ENCODE results near the gene MRPS30. TPM values are rescaled to one million over a fixed set of nuclear protein-coding genes. Genes with fewer than 3 reads are reported as not detected.
A peak's percentile ranks its signal among the peaks of the same experiment; 100 is the strongest.

Gene MRPS30
- polyA plus RNA-seq, 1 donor (not counting 4 experiments of a cell fraction or from before 2014, with no cell fraction given): 62.1 TPM

GRCh38 chr5:44806608-44807007 lies 2.1 kb upstream of the MRPS30 start:
- H3K27ac ChIP-seq (ENCODE audit: control insufficient read depth, insufficient read depth, low read length): no peak overlapping the region
- H3K27me3 ChIP-seq (ENCODE audit: control insufficient read depth, extremely low read depth, insufficient read depth, low read length): no peaks in the 10 kb centered on the region
- TF ChIP-seq, protein P1, sequence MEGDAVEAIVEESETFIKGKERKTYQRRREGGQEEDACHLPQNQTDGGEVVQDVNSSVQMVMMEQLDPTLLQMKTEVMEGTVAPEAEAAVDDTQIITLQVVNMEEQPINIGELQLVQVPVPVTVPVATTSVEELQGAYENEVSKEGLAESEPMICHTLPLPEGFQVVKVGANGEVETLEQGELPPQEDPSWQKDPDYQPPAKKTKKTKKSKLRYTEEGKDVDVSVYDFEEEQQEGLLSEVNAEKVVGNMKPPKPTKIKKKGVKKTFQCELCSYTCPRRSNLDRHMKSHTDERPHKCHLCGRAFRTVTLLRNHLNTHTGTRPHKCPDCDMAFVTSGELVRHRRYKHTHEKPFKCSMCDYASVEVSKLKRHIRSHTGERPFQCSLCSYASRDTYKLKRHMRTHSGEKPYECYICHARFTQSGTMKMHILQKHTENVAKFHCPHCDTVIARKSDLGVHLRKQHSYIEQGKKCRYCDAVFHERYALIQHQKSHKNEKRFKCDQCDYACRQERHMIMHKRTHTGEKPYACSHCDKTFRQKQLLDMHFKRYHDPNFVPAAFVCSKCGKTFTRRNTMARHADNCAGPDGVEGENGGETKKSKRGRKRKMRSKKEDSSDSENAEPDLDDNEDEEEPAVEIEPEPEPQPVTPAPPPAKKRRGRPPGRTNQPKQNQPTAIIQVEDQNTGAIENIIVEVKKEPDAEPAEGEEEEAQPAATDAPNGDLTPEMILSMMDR (optimal IDR thresholded peaks at IDR 0.05 in 1 of 3, IDR thresholded peaks at IDR 0.05 in 1 of 3, conservative IDR thresholded peaks at IDR 0.05 in 1 of 3; ENCODE audit: extremely low read depth in 1 of 3, insufficient read depth in 2 of 3, low read length in 3 of 3): no peak
- no peak for TF ChIP-seq EZH2 (IDR thresholded peaks at IDR 0.05; ENCODE audit: low read length)
- peaks cover 28% of the 10 kb centered on the region for H3K79me2 ChIP-seq (ENCODE audit: control insufficient read depth, insufficient read depth, low read length)
- H3K9ac ChIP-seq (ENCODE audit: control insufficient read depth, extremely low read depth, insufficient read depth, low read length): no peak overlapping the region
- dilution Hi-C loops (cut with MboI; ENCODE audit: extremely low pct_ligation_motif_present, low sequenced_read_pairs): no loop called here
- H3K9me1 ChIP-seq (ENCODE audit: control insufficient read depth, extremely low read depth, insufficient read depth, low read length): no peaks in the 10 kb centered on the region
- no peak overlapping the region for H2AFZ ChIP-seq (ENCODE audit: control insufficient read depth, low read length)
- FAIRE-seq (no peak), DNase-seq (ENCODE audit: low read depth, low spot score) (no peak)
- H3K4me3 ChIP-seq (ENCODE audit: control insufficient read depth in 2 of 3, extremely low read depth in 1 of 3, insufficient read depth in 2 of 3, low read depth in 1 of 3, low read length in 3 of 3): no peak overlapping the region
- H3K36me3 ChIP-seq (ENCODE audit: control insufficient read depth in 2 of 2, extremely low read depth in 1 of 2, insufficient read depth in 2 of 2, low read length in 2 of 2): peaks cover 0 to 3% of the 10 kb centered on the region in 2 experiments
- peaks cover 13% of the 10 kb centered on the region for H3K4me1 ChIP-seq (ENCODE audit: control insufficient read depth, extremely low read depth, insufficient read depth, low read length)
- no peak overlapping the region for H3K4me2 ChIP-seq (ENCODE audit: control insufficient read depth, extremely low read depth, insufficient read depth, low read depth, low read length)
- no peaks in the 10 kb centered on the region for H3K9me3 ChIP-seq (ENCODE audit: control insufficient read depth, low read depth, low read length)
- H4K20me1 ChIP-seq (ENCODE audit: control insufficient read depth, extremely low read depth, insufficient read depth, low read length): no peaks in the 10 kb centered on the region

GRCh38 chr5:44807269-44807668 lies 1.5 kb upstream of the MRPS30 start:
- no peak overlapping the region for H3K4me3 ChIP-seq (ENCODE audit: control insufficient read depth in 2 of 3, extremely low read depth in 1 of 3, insufficient read depth in 2 of 3, low read depth in 1 of 3, low read length in 3 of 3)
- no peak for TF ChIP-seq EZH2 (IDR thresholded peaks at IDR 0.05; ENCODE audit: low read length)
- TF ChIP-seq, protein P1 (optimal IDR thresholded peaks at IDR 0.05 in 1 of 3, IDR thresholded peaks at IDR 0.05 in 1 of 3, conservative IDR thresholded peaks at IDR 0.05 in 1 of 3; ENCODE audit: extremely low read depth in 1 of 3, insufficient read depth in 2 of 3, low read length in 3 of 3): no peak
- H3K9me1 ChIP-seq (ENCODE audit: control insufficient read depth, extremely low read depth, insufficient read depth, low read length): no peaks in the 10 kb centered on the region
- H4K20me1 ChIP-seq (ENCODE audit: control insufficient read depth, extremely low read depth, insufficient read depth, low read length): no peaks in the 10 kb centered on the region
- H2AFZ ChIP-seq (ENCODE audit: control insufficient read depth, low read length): no peak overlapping the region
- FAIRE-seq: peak; percentile 63
- H3K27me3 ChIP-seq (ENCODE audit: control insufficient read depth, extremely low read depth, insufficient read depth, low read length): no peaks in the 10 kb centered on the region
- H3K27ac ChIP-seq (ENCODE audit: control insufficient read depth, insufficient read depth, low read length): no peak overlapping the region
- no peak overlapping the region for H3K4me2 ChIP-seq (ENCODE audit: control insufficient read depth, extremely low read depth, insufficient read depth, low read depth, low read length)
- peaks cover 2 to 4% of the 10 kb centered on the region in 2 experiments for H3K36me3 ChIP-seq (ENCODE audit: control insufficient read depth in 2 of 2, extremely low read depth in 1 of 2, insufficient read depth in 2 of 2, low read length in 2 of 2)
- H3K4me1 ChIP-seq (ENCODE audit: control insufficient read depth, extremely low read depth, insufficient read depth, low read length): peaks cover 13% of the 10 kb centered on the region
- DNase-seq (ENCODE audit: low read depth, low spot score): no peak
- no peak overlapping the region for H3K9ac ChIP-seq (ENCODE audit: control insufficient read depth, extremely low read depth, insufficient read depth, low read length)
- dilution Hi-C loops (cut with MboI; ENCODE audit: extremely low pct_ligation_motif_present, low sequenced_read_pairs): no loop called here
- peaks cover 33% of the 10 kb centered on the region for H3K79me2 ChIP-seq (ENCODE audit: control insufficient read depth, insufficient read depth, low read length)
- H3K9me3 ChIP-seq (ENCODE audit: control insufficient read depth, low read depth, low read length): no peaks in the 10 kb centered on the region

All from keratinocyte (primary cell).